Ishikawa (cell line): ENCODE data around the gene ATF7IP2.

ENCODE experiments used
- EP300 ChIP-seq: IDR thresholded peaks from 2 replicates; pipeline ENCODE4 v1.6.1; 2012; ENCODE audit warnings: borderline replicate concordance
- FOXM1 ChIP-seq: IDR thresholded peaks from 2 replicates; pipeline ENCODE4 v1.6.1; 2012; ENCODE audit warnings: low read depth, borderline replicate concordance
- TAF1 ChIP-seq: IDR thresholded peaks from 2 replicates; pipeline ENCODE4 v1.6.1; 2012; ENCODE audit warnings: low read depth, mild to moderate bottlenecking
- ZBTB7A ChIP-seq: IDR thresholded peaks from 2 replicates; pipeline ENCODE4 v1.6.1; 2012; ENCODE audit warnings: low read depth
- TF ChIP-seq, protein P1 (sequence below): IDR thresholded peaks from 2 replicates; pipeline ENCODE4 v1.6.1; 2012; ENCODE audit warnings: low read depth, mild to moderate bottlenecking

GRCh38 chr16:10356870-10357842, 28.7 kb upstream of the ATF7IP2 start:
- TF ChIP-seq FOXM1 = no peak
- no peak for TF ChIP-seq ZBTB7A
- TF ChIP-seq EP300 = no peak
- TF ChIP-seq, protein P1, sequence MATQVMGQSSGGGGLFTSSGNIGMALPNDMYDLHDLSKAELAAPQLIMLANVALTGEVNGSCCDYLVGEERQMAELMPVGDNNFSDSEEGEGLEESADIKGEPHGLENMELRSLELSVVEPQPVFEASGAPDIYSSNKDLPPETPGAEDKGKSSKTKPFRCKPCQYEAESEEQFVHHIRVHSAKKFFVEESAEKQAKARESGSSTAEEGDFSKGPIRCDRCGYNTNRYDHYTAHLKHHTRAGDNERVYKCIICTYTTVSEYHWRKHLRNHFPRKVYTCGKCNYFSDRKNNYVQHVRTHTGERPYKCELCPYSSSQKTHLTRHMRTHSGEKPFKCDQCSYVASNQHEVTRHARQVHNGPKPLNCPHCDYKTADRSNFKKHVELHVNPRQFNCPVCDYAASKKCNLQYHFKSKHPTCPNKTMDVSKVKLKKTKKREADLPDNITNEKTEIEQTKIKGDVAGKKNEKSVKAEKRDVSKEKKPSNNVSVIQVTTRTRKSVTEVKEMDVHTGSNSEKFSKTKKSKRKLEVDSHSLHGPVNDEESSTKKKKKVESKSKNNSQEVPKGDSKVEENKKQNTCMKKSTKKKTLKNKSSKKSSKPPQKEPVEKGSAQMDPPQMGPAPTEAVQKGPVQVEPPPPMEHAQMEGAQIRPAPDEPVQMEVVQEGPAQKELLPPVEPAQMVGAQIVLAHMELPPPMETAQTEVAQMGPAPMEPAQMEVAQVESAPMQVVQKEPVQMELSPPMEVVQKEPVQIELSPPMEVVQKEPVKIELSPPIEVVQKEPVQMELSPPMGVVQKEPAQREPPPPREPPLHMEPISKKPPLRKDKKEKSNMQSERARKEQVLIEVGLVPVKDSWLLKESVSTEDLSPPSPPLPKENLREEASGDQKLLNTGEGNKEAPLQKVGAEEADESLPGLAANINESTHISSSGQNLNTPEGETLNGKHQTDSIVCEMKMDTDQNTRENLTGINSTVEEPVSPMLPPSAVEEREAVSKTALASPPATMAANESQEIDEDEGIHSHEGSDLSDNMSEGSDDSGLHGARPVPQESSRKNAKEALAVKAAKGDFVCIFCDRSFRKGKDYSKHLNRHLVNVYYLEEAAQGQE = no peak
- TF ChIP-seq TAF1 = no peak
